Neural cell (in vitro differentiated cells): ENCODE results near the gene CTTN. TPM values are rescaled to one million over a fixed set of nuclear protein-coding genes. Genes with fewer than 3 reads are reported as not detected.

ENCODE experiments used
- H2AFZ ChIP-seq: fragments of 200-600, 300-800 bp; sonication (generic), shearing (Covaris generic); 2 replicates; pipeline ENCODE4 v1.6.0; 2014; ENCODE audit warnings: low read depth, mild to moderate bottlenecking, antibody characterized with exemption, low read length, moderate library complexity
- H3F3A ChIP-seq: fragments of 200-600 bp; shearing (Covaris generic); 2 replicates; pipeline ENCODE4 v1.6.1; 2016; ENCODE audit warnings: mild to moderate bottlenecking, moderate library complexity, mixed read lengths, antibody characterized with exemption, low read length; ENCODE audit not compliant: insufficient read depth, poor library complexity, severe bottlenecking
- H3K27ac ChIP-seq: fragments of 200-600, 300-800 bp; sonication (generic), shearing (Covaris generic); 2 replicates; pipeline ENCODE4 v1.5.1; 2014; ENCODE audit warnings: mild to moderate bottlenecking, low read length, moderate library complexity
- H3K27me3 ChIP-seq: fragments of 300-800, 200-600 bp; sonication (generic), shearing (Covaris generic); 2 replicates; pipeline ENCODE4 v1.6.0; 2014; ENCODE audit warnings: mild to moderate bottlenecking, low read depth, low read length, moderate library complexity; ENCODE audit not compliant: insufficient read depth
- H3K36me3 ChIP-seq: fragments of 300-800, 200-600 bp; sonication (generic), shearing (Covaris generic); 2 replicates; pipeline ENCODE4 v1.5.1; 2014; ENCODE audit warnings: mild to moderate bottlenecking, antibody characterized with exemption, low read length, moderate library complexity; ENCODE audit not compliant: insufficient read depth
- H3K4me2 ChIP-seq: fragments of 300-800, 200-600 bp; sonication (generic), shearing (Covaris generic); 2 replicates; pipeline ENCODE4 v1.6.0; 2014; ENCODE audit warnings: mild to moderate bottlenecking, low read length
- H3K4me3 ChIP-seq: fragments of 300-800, 200-600 bp; sonication (generic), shearing (Covaris generic); 2 replicates; pipeline ENCODE4 v1.5.1; 2014; ENCODE audit warnings: mild to moderate bottlenecking, low read length, moderate library complexity
- H3K79me2 ChIP-seq: fragments of 200-600 bp; shearing (Covaris generic); replicated peaks from 2 replicates; pipeline ENCODE4 v1.6.0; 2014; ENCODE audit warnings: mild to moderate bottlenecking, low read length, moderate library complexity; ENCODE audit not compliant: insufficient read depth
- H3K9ac ChIP-seq: fragments of 300-800, 200-600 bp; sonication (generic), shearing (Covaris generic); 2 replicates; pipeline ENCODE4 v1.6.1; 2016; ENCODE audit warnings: mild to moderate bottlenecking, low read length, mixed read lengths
- H3K9me2 ChIP-seq: fragments of 200-600 bp; shearing (Covaris generic); 2 replicates; pipeline ENCODE4 v1.6.1; 2016; ENCODE audit warnings: mild to moderate bottlenecking, low read length, mixed read lengths; ENCODE audit not compliant: insufficient read depth
- H3K9me3 ChIP-seq: fragments of 200-600, 300-800 bp; sonication (generic), shearing (Covaris generic); 2 replicates; pipeline ENCODE4 v1.6.1; 2016; ENCODE audit warnings: mild to moderate bottlenecking, mixed run types, low read length, moderate library complexity, mixed read lengths
- H4K20me1 ChIP-seq: fragments of 200-600 bp; shearing (Covaris generic); 2 replicates; pipeline ENCODE4 v1.6.1; 2016; ENCODE audit warnings: mild to moderate bottlenecking, mixed run types; ENCODE audit not compliant: insufficient read depth
- EP300 ChIP-seq: fragments of 450-650 bp; conservative IDR thresholded peaks from 2 replicates; pipeline ENCODE4 v1.6.1; 2014; ENCODE audit warnings: antibody characterized with exemption, mild to moderate bottlenecking, moderate library complexity; ENCODE audit not compliant: poor library complexity, severe bottlenecking
- EZH2 ChIP-seq: fragments of 200-600, 300-800 bp; shearing (Covaris generic), sonication (generic); IDR thresholded peaks from 2 replicates; pipeline ENCODE4 v1.6.1; 2014; ENCODE audit warnings: antibody characterized with exemption, low read length, borderline replicate concordance, mild to moderate bottlenecking; ENCODE audit not compliant: insufficient read depth, poor library complexity, severe bottlenecking
- MXI1 ChIP-seq: fragments of 450-650 bp; conservative IDR thresholded peaks from 2 replicates; pipeline ENCODE4 v1.6.1; 2014; ENCODE audit warnings: antibody characterized with exemption, mild to moderate bottlenecking; ENCODE audit not compliant: poor library complexity, severe bottlenecking
- POLR2AphosphoS5 ChIP-seq: IDR thresholded peaks from 2 replicates; pipeline ENCODE4 v1.6.1; 2012
- RAD21 ChIP-seq: fragments of 450-650 bp; conservative IDR thresholded peaks from 2 replicates; pipeline ENCODE4 v1.6.1; 2014; ENCODE audit warnings: antibody characterized with exemption, mild to moderate bottlenecking, moderate library complexity
- SMC3 ChIP-seq: fragments of 450-650 bp; conservative IDR thresholded peaks from 2 replicates; pipeline ENCODE4 v1.6.1; 2014; ENCODE audit warnings: antibody characterized with exemption, mild to moderate bottlenecking, moderate library complexity; ENCODE audit not compliant: poor library complexity
- TAF1 ChIP-seq: IDR thresholded peaks from 2 replicates; pipeline ENCODE4 v1.6.1; 2012; ENCODE audit warnings: low read depth
- polyA plus RNA-seq: library from polyadenylated mRNA; depleted of rRNA; stranded (reverse); fragments of >200 nt; gene quantifications from 2 replicates; pipeline ENCODE4 v1.2.3, GENCODE V29; 2014
- TF ChIP-seq, protein P1 (sequence below): IDR thresholded peaks from 2 replicates; pipeline ENCODE4 v1.6.1; 2012; ENCODE audit warnings: borderline replicate concordance
- TF ChIP-seq, protein P2 (sequence below): fragments of 450-650 bp; IDR thresholded peaks from 2 replicates; pipeline ENCODE4 v1.5.1; 2014; ENCODE audit warnings: antibody characterized with exemption, mild to moderate bottlenecking, moderate library complexity; ENCODE audit not compliant: poor library complexity, severe bottlenecking

Gene CTTN
- polyA plus RNA-seq, 1 donor from 2014 or later, result 220 TPM

- H3K36me3 ChIP-seq, result peaks cover 18% of the 10 kb centered on the region
- TF ChIP-seq MXI1 (no peak), EZH2 (no peak), TAF1 (no peak), RAD21 (no peak), POLR2AphosphoS5 (no peak), SMC3 (no peak), EP300 (no peak)
- TF ChIP-seq, protein P1, sequence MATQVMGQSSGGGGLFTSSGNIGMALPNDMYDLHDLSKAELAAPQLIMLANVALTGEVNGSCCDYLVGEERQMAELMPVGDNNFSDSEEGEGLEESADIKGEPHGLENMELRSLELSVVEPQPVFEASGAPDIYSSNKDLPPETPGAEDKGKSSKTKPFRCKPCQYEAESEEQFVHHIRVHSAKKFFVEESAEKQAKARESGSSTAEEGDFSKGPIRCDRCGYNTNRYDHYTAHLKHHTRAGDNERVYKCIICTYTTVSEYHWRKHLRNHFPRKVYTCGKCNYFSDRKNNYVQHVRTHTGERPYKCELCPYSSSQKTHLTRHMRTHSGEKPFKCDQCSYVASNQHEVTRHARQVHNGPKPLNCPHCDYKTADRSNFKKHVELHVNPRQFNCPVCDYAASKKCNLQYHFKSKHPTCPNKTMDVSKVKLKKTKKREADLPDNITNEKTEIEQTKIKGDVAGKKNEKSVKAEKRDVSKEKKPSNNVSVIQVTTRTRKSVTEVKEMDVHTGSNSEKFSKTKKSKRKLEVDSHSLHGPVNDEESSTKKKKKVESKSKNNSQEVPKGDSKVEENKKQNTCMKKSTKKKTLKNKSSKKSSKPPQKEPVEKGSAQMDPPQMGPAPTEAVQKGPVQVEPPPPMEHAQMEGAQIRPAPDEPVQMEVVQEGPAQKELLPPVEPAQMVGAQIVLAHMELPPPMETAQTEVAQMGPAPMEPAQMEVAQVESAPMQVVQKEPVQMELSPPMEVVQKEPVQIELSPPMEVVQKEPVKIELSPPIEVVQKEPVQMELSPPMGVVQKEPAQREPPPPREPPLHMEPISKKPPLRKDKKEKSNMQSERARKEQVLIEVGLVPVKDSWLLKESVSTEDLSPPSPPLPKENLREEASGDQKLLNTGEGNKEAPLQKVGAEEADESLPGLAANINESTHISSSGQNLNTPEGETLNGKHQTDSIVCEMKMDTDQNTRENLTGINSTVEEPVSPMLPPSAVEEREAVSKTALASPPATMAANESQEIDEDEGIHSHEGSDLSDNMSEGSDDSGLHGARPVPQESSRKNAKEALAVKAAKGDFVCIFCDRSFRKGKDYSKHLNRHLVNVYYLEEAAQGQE, result no peak
- TF ChIP-seq, protein P2, sequence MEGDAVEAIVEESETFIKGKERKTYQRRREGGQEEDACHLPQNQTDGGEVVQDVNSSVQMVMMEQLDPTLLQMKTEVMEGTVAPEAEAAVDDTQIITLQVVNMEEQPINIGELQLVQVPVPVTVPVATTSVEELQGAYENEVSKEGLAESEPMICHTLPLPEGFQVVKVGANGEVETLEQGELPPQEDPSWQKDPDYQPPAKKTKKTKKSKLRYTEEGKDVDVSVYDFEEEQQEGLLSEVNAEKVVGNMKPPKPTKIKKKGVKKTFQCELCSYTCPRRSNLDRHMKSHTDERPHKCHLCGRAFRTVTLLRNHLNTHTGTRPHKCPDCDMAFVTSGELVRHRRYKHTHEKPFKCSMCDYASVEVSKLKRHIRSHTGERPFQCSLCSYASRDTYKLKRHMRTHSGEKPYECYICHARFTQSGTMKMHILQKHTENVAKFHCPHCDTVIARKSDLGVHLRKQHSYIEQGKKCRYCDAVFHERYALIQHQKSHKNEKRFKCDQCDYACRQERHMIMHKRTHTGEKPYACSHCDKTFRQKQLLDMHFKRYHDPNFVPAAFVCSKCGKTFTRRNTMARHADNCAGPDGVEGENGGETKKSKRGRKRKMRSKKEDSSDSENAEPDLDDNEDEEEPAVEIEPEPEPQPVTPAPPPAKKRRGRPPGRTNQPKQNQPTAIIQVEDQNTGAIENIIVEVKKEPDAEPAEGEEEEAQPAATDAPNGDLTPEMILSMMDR, result no peak
- no peak overlapping the region for H3K4me2 ChIP-seq
- H3K27me3 ChIP-seq, result no peaks in the 10 kb centered on the region
- H3K4me3 ChIP-seq, result no peak overlapping the region
- H3K9me2 ChIP-seq, result no peaks in the 10 kb centered on the region
- H2AFZ ChIP-seq, result no peak overlapping the region
- no peak overlapping the region for H3K9ac ChIP-seq
- no peaks in the 10 kb centered on the region for H3K9me3 ChIP-seq
- no peaks in the 10 kb centered on the region for H3K79me2 ChIP-seq
- H3K27ac ChIP-seq, result no peak overlapping the region
- no peaks in the 10 kb centered on the region for H3F3A ChIP-seq
- H4K20me1 ChIP-seq, result no peaks in the 10 kb centered on the region
These were observed 25.5 kb downstream of the CTTN start for GRCh38 chr11:70423523-70424505.

GRCh38 chr11:70424765-70425344 lies 26.5 kb downstream of the CTTN start:
- H3K27ac ChIP-seq, result no peak overlapping the region
- H3K27me3 ChIP-seq, result no peaks in the 10 kb centered on the region
- H3K4me2 ChIP-seq, result no peak overlapping the region
- TF ChIP-seq MXI1 (no peak), SMC3 (no peak), EZH2 (no peak), TAF1 (no peak), RAD21 (no peak), EP300 (no peak), POLR2AphosphoS5 (no peak)
- TF ChIP-seq, protein P1, result no peak
- TF ChIP-seq, protein P2, result no peak
- no peaks in the 10 kb centered on the region for H3K79me2 ChIP-seq
- H3K9me3 ChIP-seq, result no peaks in the 10 kb centered on the region
- no peaks in the 10 kb centered on the region for H4K20me1 ChIP-seq
- H3K9me2 ChIP-seq, result no peaks in the 10 kb centered on the region
- H2AFZ ChIP-seq, result no peak overlapping the region
- H3K36me3 ChIP-seq, result peaks cover 16% of the 10 kb centered on the region
- no peaks in the 10 kb centered on the region for H3F3A ChIP-seq
- H3K4me3 ChIP-seq, result no peak overlapping the region
- no peak overlapping the region for H3K9ac ChIP-seq
